ENCODE measurements around the gene GAS2L2. TPM values are rescaled to one million over a fixed set of nuclear protein-coding genes. Genes with fewer than 3 reads are reported as not detected.

Gene GAS2L2
- polyA plus RNA-seq, 1 donor from 2014 or later: 0.38 TPM

DNA sequence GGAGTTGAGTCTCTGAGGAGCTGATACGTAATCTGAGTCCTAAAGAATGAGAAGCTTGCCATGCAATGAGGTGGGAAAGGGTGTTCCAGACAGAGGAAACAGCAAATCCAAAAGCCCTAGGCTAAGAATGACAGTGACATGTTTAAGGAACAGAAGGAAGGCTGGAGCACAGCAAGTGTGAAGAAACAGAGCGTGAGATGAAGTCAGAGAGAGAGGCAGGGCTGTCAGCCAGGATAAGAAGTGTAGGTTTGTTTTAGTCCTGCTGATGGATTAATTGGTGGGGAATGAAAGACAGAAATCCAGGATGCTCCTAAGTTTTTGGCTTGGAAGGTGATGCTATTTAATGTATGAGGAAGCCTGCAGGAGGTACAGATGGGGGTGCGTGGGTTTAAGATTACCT lies 27.9 kb upstream of the GAS2L2 start:
- no peaks in the 10 kb centered on the region for H3K9me2 ChIP-seq (ENCODE audit: insufficient read depth, low read length)
- no peaks in the 10 kb centered on the region for H4K20me1 ChIP-seq (ENCODE audit: insufficient read depth)
- H3K9me3 ChIP-seq (ENCODE audit: low read length): no peaks in the 10 kb centered on the region
- H3K4me2 ChIP-seq (ENCODE audit: low read length): no peak overlapping the region
- H3F3A ChIP-seq (ENCODE audit: insufficient read depth, low read length, poor library complexity, severe bottlenecking): no peaks in the 10 kb centered on the region
- H3K9ac ChIP-seq (ENCODE audit: low read length): no peak overlapping the region
- H3K79me2 ChIP-seq (replicated peaks; ENCODE audit: insufficient read depth, low read length): no peaks in the 10 kb centered on the region
- no peak overlapping the region for H3K4me3 ChIP-seq (ENCODE audit: low read length)
- H2AFZ ChIP-seq (ENCODE audit: low read depth, low read length): no peak overlapping the region
- no peak for TF ChIP-seq EZH2 (IDR thresholded peaks at IDR 0.05; ENCODE audit: borderline replicate concordance, insufficient read depth, low read length, poor library complexity, severe bottlenecking)
- no peak for TF ChIP-seq EP300 (conservative IDR thresholded peaks at IDR 0.05; ENCODE audit: poor library complexity, severe bottlenecking)
- no peak for TF ChIP-seq MXI1 (conservative IDR thresholded peaks at IDR 0.05; ENCODE audit: poor library complexity, severe bottlenecking)
- TF ChIP-seq, protein P1, sequence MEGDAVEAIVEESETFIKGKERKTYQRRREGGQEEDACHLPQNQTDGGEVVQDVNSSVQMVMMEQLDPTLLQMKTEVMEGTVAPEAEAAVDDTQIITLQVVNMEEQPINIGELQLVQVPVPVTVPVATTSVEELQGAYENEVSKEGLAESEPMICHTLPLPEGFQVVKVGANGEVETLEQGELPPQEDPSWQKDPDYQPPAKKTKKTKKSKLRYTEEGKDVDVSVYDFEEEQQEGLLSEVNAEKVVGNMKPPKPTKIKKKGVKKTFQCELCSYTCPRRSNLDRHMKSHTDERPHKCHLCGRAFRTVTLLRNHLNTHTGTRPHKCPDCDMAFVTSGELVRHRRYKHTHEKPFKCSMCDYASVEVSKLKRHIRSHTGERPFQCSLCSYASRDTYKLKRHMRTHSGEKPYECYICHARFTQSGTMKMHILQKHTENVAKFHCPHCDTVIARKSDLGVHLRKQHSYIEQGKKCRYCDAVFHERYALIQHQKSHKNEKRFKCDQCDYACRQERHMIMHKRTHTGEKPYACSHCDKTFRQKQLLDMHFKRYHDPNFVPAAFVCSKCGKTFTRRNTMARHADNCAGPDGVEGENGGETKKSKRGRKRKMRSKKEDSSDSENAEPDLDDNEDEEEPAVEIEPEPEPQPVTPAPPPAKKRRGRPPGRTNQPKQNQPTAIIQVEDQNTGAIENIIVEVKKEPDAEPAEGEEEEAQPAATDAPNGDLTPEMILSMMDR (IDR thresholded peaks at IDR 0.05; ENCODE audit: poor library complexity, severe bottlenecking): no peak
- TF ChIP-seq RAD21 (conservative IDR thresholded peaks at IDR 0.05): no peak
- TF ChIP-seq, protein P2, sequence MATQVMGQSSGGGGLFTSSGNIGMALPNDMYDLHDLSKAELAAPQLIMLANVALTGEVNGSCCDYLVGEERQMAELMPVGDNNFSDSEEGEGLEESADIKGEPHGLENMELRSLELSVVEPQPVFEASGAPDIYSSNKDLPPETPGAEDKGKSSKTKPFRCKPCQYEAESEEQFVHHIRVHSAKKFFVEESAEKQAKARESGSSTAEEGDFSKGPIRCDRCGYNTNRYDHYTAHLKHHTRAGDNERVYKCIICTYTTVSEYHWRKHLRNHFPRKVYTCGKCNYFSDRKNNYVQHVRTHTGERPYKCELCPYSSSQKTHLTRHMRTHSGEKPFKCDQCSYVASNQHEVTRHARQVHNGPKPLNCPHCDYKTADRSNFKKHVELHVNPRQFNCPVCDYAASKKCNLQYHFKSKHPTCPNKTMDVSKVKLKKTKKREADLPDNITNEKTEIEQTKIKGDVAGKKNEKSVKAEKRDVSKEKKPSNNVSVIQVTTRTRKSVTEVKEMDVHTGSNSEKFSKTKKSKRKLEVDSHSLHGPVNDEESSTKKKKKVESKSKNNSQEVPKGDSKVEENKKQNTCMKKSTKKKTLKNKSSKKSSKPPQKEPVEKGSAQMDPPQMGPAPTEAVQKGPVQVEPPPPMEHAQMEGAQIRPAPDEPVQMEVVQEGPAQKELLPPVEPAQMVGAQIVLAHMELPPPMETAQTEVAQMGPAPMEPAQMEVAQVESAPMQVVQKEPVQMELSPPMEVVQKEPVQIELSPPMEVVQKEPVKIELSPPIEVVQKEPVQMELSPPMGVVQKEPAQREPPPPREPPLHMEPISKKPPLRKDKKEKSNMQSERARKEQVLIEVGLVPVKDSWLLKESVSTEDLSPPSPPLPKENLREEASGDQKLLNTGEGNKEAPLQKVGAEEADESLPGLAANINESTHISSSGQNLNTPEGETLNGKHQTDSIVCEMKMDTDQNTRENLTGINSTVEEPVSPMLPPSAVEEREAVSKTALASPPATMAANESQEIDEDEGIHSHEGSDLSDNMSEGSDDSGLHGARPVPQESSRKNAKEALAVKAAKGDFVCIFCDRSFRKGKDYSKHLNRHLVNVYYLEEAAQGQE (IDR thresholded peaks at IDR 0.05; ENCODE audit: borderline replicate concordance): no peak
- no peak for TF ChIP-seq TAF1 (IDR thresholded peaks at IDR 0.05; ENCODE audit: low read depth)
- TF ChIP-seq SMC3 (conservative IDR thresholded peaks at IDR 0.05; ENCODE audit: poor library complexity): no peak
- TF ChIP-seq POLR2AphosphoS5 (IDR thresholded peaks at IDR 0.05): no peak
- H3K27ac ChIP-seq (ENCODE audit: low read length): no peak overlapping the region
- H3K27me3 ChIP-seq (ENCODE audit: insufficient read depth, low read depth, low read length): no peaks in the 10 kb centered on the region
- H3K36me3 ChIP-seq (ENCODE audit: insufficient read depth, low read length): no peaks in the 10 kb centered on the region

DNA sequence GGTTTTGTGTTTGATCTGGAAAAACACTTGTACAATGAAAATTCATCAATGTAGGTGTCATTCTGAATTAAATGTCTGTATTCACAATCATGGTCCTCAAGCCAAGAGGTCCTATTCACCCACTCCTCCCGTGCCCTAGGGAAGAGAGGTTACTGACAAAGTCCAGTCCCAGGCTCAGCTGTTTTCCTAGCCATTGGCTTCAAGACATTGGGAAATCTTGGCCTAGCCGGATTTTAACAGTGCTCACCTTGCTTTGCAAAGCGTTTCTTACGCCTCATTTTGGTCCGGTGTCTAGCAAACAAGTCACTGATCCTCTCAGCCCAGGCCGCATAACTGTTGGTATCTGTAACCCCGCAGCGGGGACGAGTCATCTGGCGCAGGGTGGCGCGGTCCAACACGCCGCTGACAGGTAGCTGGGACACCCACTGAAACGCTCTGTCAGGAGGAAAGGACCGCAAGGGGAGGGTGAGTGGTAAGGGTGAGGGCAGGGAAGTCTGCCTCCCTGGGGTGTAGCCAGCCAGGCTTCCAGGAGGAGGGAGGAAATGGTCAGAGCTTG lies 25.7 kb upstream of the GAS2L2 start:
- Histone ChIP-seq H3K36me3 (ENCODE audit: insufficient read depth, low read length) (no peaks in the 10 kb centered on the region), H3K79me2 (replicated peaks; ENCODE audit: insufficient read depth, low read length) (no peaks in the 10 kb centered on the region), H3K9ac (ENCODE audit: low read length) (no peak overlapping the region), H2AFZ (ENCODE audit: low read depth, low read length) (no peak overlapping the region), H3K27ac (ENCODE audit: low read length) (no peak overlapping the region), H3K9me2 (ENCODE audit: insufficient read depth, low read length) (no peaks in the 10 kb centered on the region), H3K27me3 (ENCODE audit: insufficient read depth, low read depth, low read length) (no peaks in the 10 kb centered on the region), H4K20me1 (ENCODE audit: insufficient read depth) (no peaks in the 10 kb centered on the region), H3K4me2 (ENCODE audit: low read length) (no peak overlapping the region), H3K9me3 (ENCODE audit: low read length) (no peaks in the 10 kb centered on the region), H3K4me3 (ENCODE audit: low read length) (no peak overlapping the region), H3F3A (ENCODE audit: insufficient read depth, low read length, poor library complexity, severe bottlenecking) (no peaks in the 10 kb centered on the region)
- TF ChIP-seq, protein P2 (IDR thresholded peaks at IDR 0.05; ENCODE audit: borderline replicate concordance): no peak
- TF ChIP-seq, protein P1 (IDR thresholded peaks at IDR 0.05; ENCODE audit: poor library complexity, severe bottlenecking): no peak
- TF ChIP-seq EZH2 (IDR thresholded peaks at IDR 0.05; ENCODE audit: borderline replicate concordance, insufficient read depth, low read length, poor library complexity, severe bottlenecking) (no peak), POLR2AphosphoS5 (IDR thresholded peaks at IDR 0.05) (no peak), TAF1 (IDR thresholded peaks at IDR 0.05; ENCODE audit: low read depth) (no peak), EP300 (conservative IDR thresholded peaks at IDR 0.05; ENCODE audit: poor library complexity, severe bottlenecking) (no peak), MXI1 (conservative IDR thresholded peaks at IDR 0.05; ENCODE audit: poor library complexity, severe bottlenecking) (no peak), RAD21 (conservative IDR thresholded peaks at IDR 0.05) (no peak), SMC3 (conservative IDR thresholded peaks at IDR 0.05; ENCODE audit: poor library complexity) (no peak)

All from neural cell (in vitro differentiated cells).